Kidney (tissue), 14 donors: ENCODE measurements around the gene RSL1D1. TPM values are rescaled to one million over a fixed set of nuclear protein-coding genes. Genes with fewer than 3 reads are reported as not detected.

Experiments used
- DNase-seq, 5 donors: peaks; one replicate each; pipeline ENCODE4 v3.0.0-alpha.2; 2013 to 2020
- FAIRE-seq: peaks from 2 replicates; lab custom pipeline; 2012; peaks lifted over from hg19 to GRCh38; lab: Jason Lieb, UNC
- H3K27ac ChIP-seq, 2 donors: one replicate each; pipeline ENCODE4 v1.7.0; 2013; ENCODE audit warnings: low read depth in 2 of 2, low read length in 2 of 2, inconsistent platforms in 1 of 2
- H3K27me3 ChIP-seq: one replicate; pipeline ENCODE4 v1.7.1; 2013; ENCODE audit warnings: low read length, inconsistent platforms; ENCODE audit not compliant: control insufficient read depth, insufficient read depth
- H3K36me3 ChIP-seq, 3 donors: one replicate each; pipeline versions ENCODE4 v1.7.0 to v1.7.1; 2013; ENCODE audit warnings: low read length in 3 of 3, control low read depth in 1 of 3, inconsistent platforms in 1 of 3; ENCODE audit not compliant: insufficient read depth in 3 of 3, control insufficient read depth in 2 of 3
- H3K4me1 ChIP-seq, 3 donors: one replicate each; pipeline versions ENCODE4 v1.7.0 to v1.7.1; 2013; ENCODE audit warnings: low read length in 3 of 3, inconsistent platforms in 1 of 3, low read depth in 1 of 3; ENCODE audit not compliant: control insufficient read depth in 2 of 3, insufficient read depth in 2 of 3
- H3K4me3 ChIP-seq, 3 donors: one replicate each; pipeline versions ENCODE4 v1.7.0 to v1.8.1; 2013; ENCODE audit warnings: low read length in 3 of 3, control low read depth in 1 of 3, inconsistent platforms in 1 of 3
- H3K9ac ChIP-seq, 3 donors: one replicate each; pipeline versions ENCODE4 v1.7.0 to v1.7.1; 2013; ENCODE audit warnings: low read length in 3 of 3, control low read depth in 1 of 3, inconsistent platforms in 1 of 3
- H3K9me3 ChIP-seq, 3 donors: one replicate each; pipeline versions ENCODE4 v1.7.0 to v1.7.1; 2013; ENCODE audit warnings: low read length in 3 of 3, control low read depth in 1 of 3, inconsistent platforms in 1 of 3; ENCODE audit not compliant: control insufficient read depth in 2 of 3, insufficient read depth in 1 of 3
- CTCF ChIP-seq: IDR thresholded peaks from 3 replicates; pipeline ENCODE4 v1.5.1; 2012; ENCODE audit warnings: mild to moderate bottlenecking, moderate library complexity, borderline replicate concordance; ENCODE audit not compliant: insufficient read depth; ENCODE audit errors: extremely low read depth
- intact Hi-C: fragments of 100-400 bp; cut with DNase I; formaldehyde crosslinking; loops from one replicate; pipeline ENCODE4 v1.11.1; 2022
- polyA plus RNA-seq: library from polyadenylated mRNA; stranded (reverse); fragments of 350-450 nt; fragmentation: Illumina TruSeq; extraction: RNeasy Lipid Tissue Mini Kit (QIAGEN cat#74804); gene quantifications from one replicate; pipeline ENCODE4 v1.2.3, GENCODE V29; 2014; ENCODE audit warnings: low read depth, low replicate concordance; ENCODE audit not compliant: insufficient read depth
- total RNA-seq: library from RNA; stranded (reverse); fragmentation: NEBNext Ultra II Directional; extraction: Animal tissue kit (Norgen Biotek cat#: 25700); gene quantifications from one replicate; pipeline ENCODE4 v1.2.1, GENCODE V29; 2021
- donor health status: control.
- donor health status: control.
- donor health status: control.
- donor health status: control.
- donor health status: control.
- donor health status: DM: yes; HTN: yes; CAD: no.
- donor health status: Normal renal cell carcinoma (clear cell type).

The RSL1D1 gene
- total and polyA plus RNA-seq, 2 donors from 2014 or later = 55.5 to 101 TPM

- TF ChIP-seq CTCF = no peak
- intact Hi-C loops = no loop called here
Measured at GRCh38 chr16:11794447-11794846, 56.9 kb downstream of the RSL1D1 start.

GRCh38 chr16:11793840-11794239 lies 57.5 kb downstream of the RSL1D1 start:
- DNase-seq (no peak), FAIRE-seq (no peak)
- Histone ChIP-seq H3K9ac (no peak overlapping the region), H3K27ac (peak overlapping the region; percentile 51 to 63), H3K4me3 (peak overlapping the region in 1 of 3 donors; percentile 5), H3K4me1 (peaks cover 0 to 39% (median 38%) of the 10 kb centered on the region in 3 donors), H3K27me3 (no peaks in the 10 kb centered on the region), H3K9me3 (no peaks in the 10 kb centered on the region), H3K36me3 (peaks cover 0 to 3% (median 2%) of the 10 kb centered on the region in 3 donors)
- intact Hi-C loops = no loop called here
- no peak for TF ChIP-seq CTCF

More at GRCh38 chr16:11794447-11794846, 56.9 kb downstream of the RSL1D1 start:
- H3K4me3 ChIP-seq = no peak overlapping the region
- no peak overlapping the region for H3K9ac ChIP-seq
- no peaks in the 10 kb centered on the region for H3K9me3 ChIP-seq
- no peaks in the 10 kb centered on the region for H3K27me3 ChIP-seq
- H3K36me3 ChIP-seq = peaks cover 0 to 3% (median 2%) of the 10 kb centered on the region in 3 donors
- no peak overlapping the region for H3K27ac ChIP-seq
- DNase-seq = no peak
- peaks cover 0 to 42% (median 40%) of the 10 kb centered on the region in 3 donors for H3K4me1 ChIP-seq
- no peak for FAIRE-seq

- intact Hi-C loops = no loop called here
- H3K36me3 ChIP-seq = peaks cover 0 to 3% (median 2%) of the 10 kb centered on the region in 3 donors
Measured at GRCh38 chr16:11792410-11793241, 58.7 kb downstream of the RSL1D1 start.

More at GRCh38 chr16:11792410-11793241, 58.7 kb downstream of the RSL1D1 start:
- Histone ChIP-seq H3K27me3 (no peaks in the 10 kb centered on the region), H3K4me3 (no peak overlapping the region), H3K27ac (peak overlapping the region; percentile 49 to 63), H3K9me3 (no peaks in the 10 kb centered on the region), H3K9ac (peak overlapping the region in 1 of 3 donors; percentile 44), H3K4me1 (peaks cover 0 to 32% (median 29%) of the 10 kb centered on the region in 3 donors)
- no peak for TF ChIP-seq CTCF
- FAIRE-seq = no peak
- peak in 4 of 5 donors; percentile 51 to 72 (median 66) for DNase-seq
